UCSD-AML1 (cell line): ENCODE results near the gene ARHGAP22.

Experiments used
- DNase-seq: peaks from one replicate; lab custom pipeline; 2025; ENCODE audit not compliant: unreplicated experiment; lab: John Stamatoyannopoulos, UW

The ARHGAP22 gene

DNA sequence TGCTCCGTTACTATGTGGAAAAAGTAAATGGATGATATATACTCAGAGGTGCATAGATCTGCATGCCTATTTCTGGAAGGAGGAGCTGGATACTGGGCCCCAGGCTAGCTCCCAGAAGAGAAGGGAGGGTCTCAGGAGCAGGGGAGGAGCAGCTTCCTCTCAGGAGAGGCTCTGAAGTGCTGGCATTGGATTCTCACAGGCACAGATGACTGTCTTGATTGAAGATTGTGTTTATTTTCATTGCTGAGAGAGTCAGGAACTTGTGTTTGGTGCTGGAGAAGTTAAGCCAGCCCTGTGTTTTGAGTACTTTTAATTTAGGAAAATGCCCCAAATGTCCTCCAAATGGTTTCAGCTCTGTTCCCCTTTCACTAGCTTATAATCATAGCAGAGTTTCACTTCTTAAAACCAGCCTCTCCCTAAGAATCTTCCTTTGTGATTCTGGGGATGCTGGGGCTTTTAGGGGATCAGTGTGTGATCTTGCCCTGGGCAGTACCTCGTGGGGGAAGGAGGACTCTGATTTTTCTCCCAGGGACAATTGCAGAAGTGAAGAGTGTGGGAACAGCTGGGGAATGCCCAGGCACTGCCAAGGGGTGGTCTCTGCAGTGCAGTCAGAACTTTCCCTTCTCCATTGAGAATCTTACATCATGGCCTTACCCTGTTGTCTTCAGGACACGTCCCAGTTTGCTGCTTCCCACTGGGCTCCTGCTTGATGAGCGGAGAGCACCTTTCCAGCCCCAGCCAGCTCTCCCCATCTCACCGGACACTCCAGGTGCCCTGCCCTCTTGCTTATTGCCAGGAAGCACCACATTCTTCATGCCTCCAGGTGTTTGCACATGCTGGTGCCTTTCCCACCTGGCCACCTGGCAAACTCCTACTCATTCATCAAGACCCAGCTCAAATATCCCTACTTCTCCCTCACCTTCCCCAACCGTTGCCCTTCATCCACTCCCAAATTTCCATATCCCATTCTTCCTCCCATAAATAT lies 102.8 kb downstream of the ARHGAP22 start:
- DNase-seq: no peak

DNA sequence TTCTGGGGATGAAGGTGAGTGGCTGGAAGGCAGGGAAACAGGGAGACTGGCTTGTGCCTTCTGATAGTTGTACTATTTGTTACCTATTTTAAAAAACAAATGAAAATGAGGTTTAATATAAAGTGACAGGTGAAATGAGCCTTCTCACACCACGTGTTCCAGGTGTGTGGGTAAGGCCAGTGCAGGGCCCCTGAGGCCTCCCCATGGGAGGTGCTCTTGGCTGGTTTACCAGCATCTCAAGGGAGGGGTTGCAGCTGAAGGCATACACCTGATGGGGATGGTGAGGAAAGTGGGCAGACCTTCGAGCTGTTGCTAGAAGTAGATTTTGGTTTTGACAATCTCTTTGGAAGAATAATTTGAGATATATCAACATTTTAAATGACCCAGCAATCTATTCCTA lies 103.6 kb downstream of the ARHGAP22 start:
- no peak for DNase-seq

DNA sequence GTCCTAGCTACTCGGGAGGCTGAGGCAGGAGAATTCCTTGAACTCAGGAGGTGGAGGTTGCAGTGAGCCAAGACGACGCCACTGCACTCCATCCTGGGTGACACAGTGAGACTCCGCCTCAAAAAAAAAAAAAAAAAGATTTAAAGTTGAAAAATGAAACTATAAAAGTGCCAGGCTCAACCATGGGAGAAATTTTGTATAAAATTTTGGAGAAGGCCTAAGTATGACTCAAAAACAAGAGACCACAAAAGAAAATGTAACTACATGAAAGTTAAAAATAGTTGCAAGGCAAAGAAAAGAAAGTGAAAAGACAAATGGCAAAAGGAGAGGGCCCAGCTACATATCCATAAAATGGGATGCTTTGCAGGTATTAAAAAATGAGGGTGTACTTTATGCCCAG lies 104.1 kb downstream of the ARHGAP22 start:
- DNase-seq: no peak

DNA sequence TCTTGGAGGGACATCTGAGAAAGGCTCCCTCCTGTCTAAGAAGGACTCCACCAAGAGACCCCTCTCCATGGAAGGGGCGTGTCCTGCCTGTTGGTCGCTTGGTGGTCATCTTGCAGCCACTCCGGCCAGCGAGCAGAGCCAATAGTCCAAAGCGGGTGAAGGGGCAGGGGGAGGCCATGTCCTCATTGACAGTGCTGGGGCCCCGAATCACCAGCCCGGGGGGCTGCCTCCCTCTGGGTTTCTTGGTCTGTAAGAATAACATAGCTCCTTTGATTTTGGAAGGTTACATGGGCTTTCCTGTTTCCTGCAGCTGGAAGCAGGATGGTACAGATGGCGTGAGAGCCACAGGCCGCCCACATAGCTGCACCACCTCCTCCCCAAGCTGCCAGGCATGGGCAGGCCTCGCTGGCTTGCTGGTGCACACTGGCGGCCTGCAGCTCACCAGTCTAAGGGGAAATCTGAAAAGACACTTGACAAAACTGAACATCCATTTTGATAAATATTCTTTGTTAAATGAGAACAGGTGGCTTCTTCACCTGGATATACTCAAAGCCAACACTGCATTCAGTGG lies 105.8 kb downstream of the ARHGAP22 start:
- no peak for DNase-seq

DNA sequence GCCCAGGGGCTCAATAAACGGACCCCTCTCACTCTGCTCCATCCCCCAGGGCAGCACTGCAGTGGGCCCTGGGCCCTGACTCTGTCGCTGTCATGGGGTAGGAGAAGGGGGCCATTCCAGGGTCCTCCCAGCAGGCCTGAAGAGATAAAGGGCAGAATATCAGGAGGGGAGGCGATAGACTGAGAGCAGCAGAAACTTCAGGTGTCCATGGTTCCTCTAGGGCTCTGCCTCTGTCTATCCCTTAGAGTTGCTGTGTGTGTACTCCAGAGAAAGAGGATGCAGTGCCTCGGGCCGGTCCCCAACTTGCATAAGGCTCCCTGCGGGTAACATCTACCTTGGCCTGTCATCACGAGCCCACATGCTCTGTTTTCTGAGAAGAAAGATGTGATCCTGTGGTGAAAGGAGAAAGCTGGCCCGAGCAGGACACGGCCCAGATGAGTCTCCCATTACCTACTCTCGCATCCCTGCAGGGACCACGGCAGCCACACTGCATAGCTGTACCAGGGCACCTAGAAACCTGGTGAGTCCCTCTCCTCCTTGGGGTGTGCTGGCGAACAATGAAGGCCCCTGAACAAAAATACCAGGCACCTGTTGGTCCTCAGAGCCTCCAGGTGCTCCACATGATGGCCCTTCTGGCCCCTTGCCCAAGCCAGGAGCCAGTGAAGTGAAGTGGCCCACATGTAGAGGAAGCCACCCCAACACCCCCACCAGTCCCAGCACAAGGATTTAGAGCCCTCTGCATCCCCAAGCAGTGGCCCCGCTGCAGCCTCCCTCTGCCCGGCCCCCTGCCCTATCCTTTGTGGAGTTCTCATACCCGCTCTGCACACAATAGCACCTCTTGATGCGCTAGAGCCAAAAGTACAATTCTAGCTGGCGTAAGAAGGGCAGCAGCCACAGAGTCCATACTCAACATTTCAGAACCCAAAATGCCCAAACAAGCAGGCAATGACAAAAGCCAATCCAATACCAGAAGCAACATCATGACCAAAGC lies 106.8 kb downstream of the ARHGAP22 start:
- no peak for DNase-seq

DNA sequence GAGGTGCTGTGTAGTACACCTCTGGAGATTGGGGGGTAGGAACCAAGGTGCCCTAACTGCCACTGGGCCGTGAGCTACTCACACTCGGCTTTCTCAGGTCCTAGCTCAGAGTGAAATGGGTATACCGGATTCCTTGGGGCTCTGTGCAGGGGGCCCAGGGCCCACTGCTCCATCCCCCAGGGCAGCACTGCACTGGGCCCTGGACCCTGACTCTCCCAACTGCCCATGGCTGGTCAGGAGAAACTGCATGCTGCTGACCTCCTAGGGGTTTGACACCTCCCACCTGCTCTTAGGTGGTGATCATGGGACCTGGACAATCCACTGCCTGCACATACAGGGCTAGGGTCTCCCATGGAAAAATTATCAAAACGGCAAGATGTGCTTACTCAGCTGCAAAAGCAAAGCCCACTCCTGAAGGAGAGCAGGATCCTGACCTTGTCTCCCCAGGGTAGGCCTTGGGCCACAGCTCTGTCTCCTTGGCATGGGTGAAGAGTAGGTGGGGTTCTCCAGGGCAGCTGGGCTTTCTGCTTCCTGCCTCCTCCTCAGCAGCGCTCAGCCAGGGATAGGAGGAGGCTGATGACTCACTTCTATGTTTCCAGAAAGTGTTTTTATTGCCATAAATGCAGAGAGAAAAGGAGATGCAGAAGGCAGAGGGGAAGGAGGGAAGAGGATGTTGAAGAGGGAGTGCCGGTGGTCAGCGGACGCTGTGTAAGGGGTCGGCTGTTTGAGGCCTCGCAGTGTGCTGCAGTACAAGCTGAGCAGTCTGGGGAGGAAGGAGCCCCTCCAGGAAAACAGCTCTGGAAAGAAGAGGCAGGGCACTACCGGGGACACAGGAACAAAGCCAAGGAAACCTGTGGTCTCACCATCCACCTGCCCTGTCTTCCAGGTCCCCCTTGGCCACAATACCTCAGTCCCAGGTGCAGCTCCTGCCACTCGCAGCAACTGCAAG lies 107.8 kb downstream of the ARHGAP22 start:
- no peak for DNase-seq

DNA sequence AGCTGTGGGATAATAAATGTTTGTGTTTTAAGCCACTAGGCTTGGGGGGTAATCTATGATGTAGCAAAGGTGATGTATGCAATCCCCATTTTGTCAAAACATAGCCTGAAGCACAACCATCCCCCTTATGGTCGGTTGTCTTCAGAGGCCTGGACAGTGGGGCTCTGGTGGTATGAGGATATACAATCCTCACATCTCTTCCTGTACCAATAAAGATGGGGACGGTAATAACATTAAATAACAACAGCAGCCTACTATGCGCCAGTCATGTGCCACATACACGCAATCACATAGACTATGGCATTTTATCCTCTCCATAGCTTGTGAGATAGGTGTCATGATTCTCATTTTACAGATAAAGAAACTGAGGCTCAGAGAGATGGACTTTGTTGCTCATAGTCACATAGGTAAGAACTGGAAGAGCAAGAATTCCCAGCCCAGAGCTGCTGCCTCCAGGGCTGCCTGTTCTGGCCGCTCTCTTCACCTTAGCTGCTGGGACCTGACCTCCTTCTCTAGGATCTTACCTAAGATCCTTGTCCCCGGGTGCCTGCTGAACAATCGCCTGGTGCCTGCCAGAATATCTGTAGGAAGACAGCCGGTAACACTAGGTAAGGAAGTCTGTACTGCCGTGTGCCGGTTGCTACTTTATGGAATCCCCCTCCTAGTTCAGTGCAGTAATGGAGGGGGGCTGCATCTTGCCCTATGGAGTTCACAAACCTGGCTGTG lies 108.6 kb downstream of the ARHGAP22 start:
- DNase-seq: no peak

DNA sequence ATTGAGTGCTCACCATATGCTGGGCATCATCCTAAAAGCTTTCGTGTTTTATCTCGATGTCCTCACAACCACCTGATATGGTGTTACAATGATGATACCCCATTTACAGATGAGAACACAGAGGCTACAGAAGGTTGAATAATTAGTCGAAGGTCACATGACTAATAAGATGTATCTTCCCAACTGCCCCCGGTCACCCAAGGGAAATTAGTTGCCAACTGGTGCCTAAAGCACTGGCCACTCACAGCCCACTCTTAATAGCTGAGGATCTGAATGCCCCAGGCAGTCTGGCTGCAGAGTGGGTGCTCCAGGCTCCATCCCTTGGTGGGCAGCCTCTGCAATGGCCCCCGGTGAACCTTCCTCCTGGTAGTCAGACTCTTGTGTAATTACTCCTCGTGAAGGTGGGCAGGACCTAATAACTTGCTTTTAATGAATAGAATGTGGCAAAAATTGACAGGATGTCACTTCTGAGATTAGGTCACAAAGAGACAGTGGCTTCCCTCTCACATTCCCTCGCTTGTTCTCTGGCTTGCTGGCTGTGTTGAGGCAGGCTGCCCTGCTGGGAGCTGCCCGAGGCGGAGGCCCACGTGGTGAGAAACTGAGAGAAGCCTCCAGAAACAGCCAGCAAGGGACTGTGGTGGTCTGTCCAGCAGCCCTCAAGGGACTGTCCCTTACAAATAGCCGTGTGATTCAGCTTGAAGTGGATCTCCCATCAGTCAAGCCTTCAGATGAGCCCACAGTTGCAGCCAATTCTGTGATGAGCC lies 109.4 kb downstream of the ARHGAP22 start:
- DNase-seq: no peak

DNA sequence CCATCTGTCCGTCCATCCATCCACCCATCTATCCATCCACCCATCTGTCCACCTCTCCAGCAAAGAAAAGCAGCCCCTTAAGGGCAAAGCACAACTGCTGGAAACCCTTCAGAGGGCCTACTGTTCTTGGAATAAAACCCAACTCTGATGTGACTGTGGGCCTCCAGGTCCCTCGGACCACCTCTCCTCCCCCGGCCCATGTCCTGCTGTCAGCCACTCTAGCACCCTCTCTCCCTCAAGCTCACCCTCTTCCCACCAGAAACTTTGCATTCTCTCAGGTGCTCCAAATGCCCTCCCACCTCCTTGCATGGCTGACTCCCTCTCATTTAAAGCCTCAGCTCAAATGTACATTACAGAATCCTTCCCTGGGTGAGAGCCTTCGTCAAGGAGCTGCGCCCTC lies 110.3 kb downstream of the ARHGAP22 start:
- DNase-seq: no peak

DNA sequence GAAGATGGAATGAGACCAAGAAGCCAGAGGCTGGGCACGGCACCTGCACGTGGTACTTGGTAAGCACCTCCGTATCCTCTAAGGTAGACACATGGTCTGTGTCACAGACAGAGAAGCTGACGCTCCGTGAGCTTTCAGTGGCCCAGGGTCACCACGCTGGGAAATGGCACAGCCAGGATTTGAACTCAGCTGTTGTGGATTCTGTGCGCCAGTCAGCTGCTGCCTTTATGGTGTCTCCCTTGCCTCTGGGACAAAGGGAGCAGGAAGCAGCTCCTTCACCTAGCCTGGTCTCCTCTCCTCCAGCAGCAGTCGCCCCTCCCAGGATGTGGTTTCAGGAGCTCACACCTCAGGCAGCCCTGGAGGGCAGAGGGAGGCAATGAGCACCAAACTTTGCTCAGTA lies 110.8 kb downstream of the ARHGAP22 start:
- DNase-seq: no peak

DNA sequence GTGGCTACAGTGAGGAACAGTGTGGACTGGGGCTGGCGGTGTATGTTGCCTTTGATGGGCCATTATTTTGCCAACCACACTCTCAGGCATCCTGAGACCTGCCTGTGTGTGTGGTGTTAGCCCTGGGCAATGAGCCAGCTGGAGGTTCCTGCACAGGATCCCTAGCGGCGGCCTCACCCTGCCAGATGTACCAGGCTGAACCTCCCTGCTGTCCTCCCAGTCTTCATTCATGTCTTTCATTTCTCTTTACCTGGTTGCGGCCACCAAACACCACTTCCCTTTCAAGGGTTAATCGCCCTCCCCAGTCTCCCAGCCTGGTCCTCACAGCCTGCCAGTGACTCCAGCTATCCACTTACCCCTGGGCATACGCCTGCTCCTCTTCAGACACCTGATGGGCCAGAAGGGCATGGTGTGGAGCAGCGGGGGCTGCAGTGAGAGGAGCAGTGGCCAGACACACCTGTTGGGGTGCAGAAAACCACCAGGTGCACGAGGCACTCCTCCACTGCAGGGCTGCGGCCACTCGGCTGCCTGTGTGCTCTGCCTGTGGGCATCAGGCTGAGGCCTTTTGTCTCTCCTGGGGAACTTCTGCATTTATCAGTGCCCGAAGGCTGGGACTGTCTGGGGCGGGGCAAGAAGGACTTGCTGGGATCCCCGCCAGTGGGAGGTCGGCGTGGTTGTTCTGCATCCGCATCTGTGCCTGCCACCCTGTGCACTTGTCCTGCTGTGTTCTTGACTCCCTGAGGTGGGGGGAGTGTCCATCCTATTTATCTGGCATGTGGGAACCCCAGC lies 111.6 kb downstream of the ARHGAP22 start:
- DNase-seq: peak; percentile 53

DNA sequence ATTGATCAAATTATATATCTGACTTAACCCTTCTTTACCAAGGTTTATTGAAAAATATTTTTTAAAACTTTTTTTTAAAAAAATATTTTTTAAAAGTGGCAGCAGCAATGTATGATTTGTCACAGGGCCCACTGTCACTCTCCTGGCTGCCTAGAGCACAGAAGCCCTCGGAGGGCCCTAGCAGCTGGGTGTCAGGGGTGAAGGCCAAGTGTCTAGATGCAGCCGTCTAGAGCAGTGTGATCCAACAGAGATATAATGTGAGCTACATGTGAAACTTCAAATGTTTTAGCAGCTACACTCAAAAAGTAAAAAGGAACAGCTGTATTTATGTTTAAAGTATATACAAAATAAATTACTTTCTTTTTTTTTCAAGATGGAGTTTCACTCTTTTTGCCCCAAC lies 112.7 kb downstream of the ARHGAP22 start:
- DNase-seq: no peak

DNA sequence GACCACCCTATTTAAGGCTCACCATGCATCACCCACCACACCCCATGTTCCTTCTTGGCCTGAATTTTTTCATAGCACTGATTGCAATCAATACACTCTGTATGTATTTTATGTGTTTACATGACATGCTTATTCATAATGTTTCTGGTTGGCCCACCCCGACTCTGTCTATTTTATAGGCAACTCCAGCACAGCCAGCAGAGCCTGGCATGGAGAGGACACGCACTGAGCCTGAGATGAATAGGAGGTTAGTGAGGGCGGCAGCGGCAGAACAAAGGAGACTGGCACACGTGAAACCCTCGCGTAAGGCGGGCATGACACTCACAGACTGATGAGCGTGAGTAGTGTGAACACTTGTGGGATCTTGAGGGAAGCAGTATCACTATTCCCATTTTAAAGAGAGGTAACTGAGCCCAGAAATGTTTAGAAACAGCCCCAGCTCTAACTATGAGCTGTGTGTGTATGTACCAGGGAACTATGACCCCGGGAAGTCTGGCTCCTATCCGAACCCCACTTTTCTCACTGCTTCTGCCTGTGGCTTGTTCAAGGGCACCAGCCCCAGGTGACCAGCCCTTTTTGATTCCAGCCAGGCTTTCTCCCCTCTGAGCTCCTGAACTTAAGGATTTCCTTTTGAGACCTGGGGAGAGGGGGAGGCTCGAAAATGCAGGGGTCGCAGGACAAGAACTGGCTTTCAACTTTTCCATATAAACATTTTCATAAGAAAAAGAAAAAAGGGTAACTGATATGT lies 113.3 kb downstream of the ARHGAP22 start:
- DNase-seq: no peak

DNA sequence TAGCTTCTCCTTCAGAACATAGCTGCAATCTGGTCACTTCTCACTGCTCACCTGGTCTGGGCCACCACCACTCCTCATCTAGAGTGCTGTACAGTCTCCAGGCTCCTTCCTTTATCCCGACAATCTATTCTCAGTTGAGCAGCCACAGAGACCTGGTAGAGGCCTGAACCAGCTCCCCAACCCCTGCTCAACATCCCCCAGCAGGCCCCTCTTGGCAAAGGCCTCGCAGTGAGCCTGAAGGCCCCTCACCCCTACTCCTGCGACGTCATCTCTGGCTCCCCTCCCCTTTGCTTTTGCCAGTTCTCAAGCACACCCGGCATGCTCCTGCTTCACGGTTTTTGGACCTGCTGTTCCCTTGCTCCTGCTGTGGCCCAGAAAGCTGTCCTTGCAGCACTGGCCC lies 113.9 kb downstream of the ARHGAP22 start:
- no peak for DNase-seq

DNA sequence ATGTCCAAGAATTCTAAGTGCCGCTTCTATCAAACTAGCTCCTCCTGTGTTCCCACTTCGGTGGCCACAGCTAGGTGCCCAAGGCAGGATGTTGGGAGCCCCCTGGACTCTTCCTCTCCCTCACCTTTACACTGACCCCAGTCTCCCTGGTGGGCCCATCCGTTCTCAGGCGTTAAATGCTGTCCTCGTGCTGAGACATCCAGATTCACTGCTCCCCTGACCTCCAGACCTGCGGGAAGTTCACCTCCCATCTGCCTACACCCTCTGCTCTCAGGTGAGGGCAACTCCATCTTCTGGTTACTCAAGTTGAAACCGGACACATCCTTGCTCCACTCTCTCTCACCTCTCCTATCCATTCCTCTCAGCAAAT lies 114.3 kb downstream of the ARHGAP22 start:
- no peak for DNase-seq

DNA sequence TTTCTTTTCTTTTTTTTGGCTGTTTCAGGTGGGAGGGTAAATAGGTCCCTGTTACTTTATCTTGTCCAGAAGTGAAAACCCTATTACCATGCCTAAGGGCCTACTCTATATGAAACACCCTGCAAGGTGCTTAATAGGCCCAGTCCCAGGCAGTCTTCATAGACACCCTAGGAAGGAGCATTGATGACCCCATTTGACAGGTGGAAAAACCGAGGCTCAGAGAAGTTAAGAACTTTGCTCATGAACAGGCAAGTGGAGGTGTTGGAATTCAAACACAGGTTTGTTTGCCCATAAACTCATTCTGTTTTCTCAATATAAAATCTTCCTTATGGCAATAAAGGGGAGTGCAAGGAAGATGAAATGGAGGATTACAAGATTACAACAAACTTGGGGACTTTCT lies 115.8 kb downstream of the ARHGAP22 start:
- DNase-seq: no peak

DNA sequence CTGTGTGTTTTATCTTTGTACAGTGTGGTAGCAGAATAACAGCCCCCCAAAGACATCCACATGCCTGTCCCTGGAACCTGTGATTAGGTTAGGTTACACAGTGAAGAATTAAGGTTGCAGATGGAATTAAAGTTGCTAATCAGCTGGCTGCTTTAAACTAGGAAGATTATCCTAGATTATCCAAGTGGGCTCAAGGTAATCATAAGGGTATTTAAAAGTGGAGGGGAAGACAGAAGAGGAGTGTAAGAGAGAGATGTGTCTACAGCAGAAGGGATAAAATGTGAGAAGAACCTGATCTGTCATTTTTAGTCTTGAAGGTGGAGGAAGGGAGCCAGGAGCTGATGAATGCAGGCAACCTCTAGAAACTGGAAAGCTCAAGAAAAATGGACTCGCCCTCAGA lies 117.6 kb downstream of the ARHGAP22 start:
- DNase-seq: no peak
